Neural cell (in vitro differentiated cells): ENCODE results near the gene HEMK1.

Source experiments
- MXI1 ChIP-seq: fragments of 450-650 bp; conservative IDR thresholded peaks from 2 replicates; pipeline ENCODE4 v1.6.1; 2014; ENCODE audit warnings: antibody characterized with exemption, mild to moderate bottlenecking; ENCODE audit not compliant: poor library complexity, severe bottlenecking
- TAF1 ChIP-seq: IDR thresholded peaks from 2 replicates; pipeline ENCODE4 v1.6.1; 2012; ENCODE audit warnings: low read depth
- TF ChIP-seq, protein P1 (sequence below): fragments of 450-650 bp; IDR thresholded peaks from 2 replicates; pipeline ENCODE4 v1.5.1; 2014; ENCODE audit warnings: antibody characterized with exemption, mild to moderate bottlenecking, moderate library complexity; ENCODE audit not compliant: poor library complexity, severe bottlenecking

DNA sequence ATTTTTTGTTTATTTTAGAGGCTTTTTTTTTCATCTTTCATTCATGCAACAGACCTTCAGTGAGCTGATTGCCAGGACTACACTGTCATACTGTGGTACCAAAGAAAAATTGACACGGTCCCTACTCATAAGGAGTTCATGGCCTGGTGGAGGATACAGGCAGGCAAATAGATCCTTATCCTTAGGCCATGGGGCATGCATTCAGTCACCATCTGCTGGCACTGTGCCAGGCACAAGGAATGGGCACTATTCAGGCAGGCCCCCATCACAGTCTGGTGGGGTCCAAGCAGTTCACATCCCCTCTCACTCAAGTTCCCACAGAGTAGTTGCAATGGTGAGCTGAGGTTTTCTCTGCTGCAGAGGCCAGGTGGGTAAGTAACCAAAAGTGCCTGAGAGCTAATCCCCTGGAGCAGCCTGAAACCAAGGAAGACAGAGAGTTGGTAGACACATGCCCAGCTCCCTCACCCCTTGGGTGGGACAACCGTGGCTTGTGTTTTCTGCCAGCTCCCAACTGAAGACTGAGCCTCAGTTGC lies 25.0 kb downstream of the HEMK1 start:
- TF ChIP-seq MXI1 (no peak), TAF1 (no peak)
- TF ChIP-seq, protein P1, sequence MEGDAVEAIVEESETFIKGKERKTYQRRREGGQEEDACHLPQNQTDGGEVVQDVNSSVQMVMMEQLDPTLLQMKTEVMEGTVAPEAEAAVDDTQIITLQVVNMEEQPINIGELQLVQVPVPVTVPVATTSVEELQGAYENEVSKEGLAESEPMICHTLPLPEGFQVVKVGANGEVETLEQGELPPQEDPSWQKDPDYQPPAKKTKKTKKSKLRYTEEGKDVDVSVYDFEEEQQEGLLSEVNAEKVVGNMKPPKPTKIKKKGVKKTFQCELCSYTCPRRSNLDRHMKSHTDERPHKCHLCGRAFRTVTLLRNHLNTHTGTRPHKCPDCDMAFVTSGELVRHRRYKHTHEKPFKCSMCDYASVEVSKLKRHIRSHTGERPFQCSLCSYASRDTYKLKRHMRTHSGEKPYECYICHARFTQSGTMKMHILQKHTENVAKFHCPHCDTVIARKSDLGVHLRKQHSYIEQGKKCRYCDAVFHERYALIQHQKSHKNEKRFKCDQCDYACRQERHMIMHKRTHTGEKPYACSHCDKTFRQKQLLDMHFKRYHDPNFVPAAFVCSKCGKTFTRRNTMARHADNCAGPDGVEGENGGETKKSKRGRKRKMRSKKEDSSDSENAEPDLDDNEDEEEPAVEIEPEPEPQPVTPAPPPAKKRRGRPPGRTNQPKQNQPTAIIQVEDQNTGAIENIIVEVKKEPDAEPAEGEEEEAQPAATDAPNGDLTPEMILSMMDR, result no peak
